Panc1 (cell line): ENCODE measurements around the gene C1QTNF1.

Source experiments
- CTCF ChIP-seq: fragments of 450-650 bp; IDR thresholded peaks from 2 replicates; pipeline ENCODE4 v1.5.1; 2017; ENCODE audit warnings: mild to moderate bottlenecking
- POLR2AphosphoS5 ChIP-seq: IDR thresholded peaks from 2 replicates; pipeline ENCODE4 v1.6.1; 2012; ENCODE audit warnings: mild to moderate bottlenecking, low read depth, low read length, moderate library complexity
- REST ChIP-seq, 2 experiments: IDR thresholded peaks; 2 replicates each; pipeline ENCODE4 v1.6.1; 2011 to 2012; ENCODE audit warnings: low read depth in 2 of 2, control low read depth in 1 of 2, low read length in 1 of 2, mild to moderate bottlenecking in 1 of 2, moderate library complexity in 1 of 2; ENCODE audit not compliant: insufficient read depth in 1 of 2
- TCF7L2 ChIP-seq: IDR thresholded peaks from 2 replicates; pipeline ENCODE4 v1.6.1; 2011; ENCODE audit warnings: mild to moderate bottlenecking, low read depth, low read length, inconsistent platforms

GRCh38 chr17:79012563-79013134 is 11.3 kb upstream of the C1QTNF1 start:
- TF ChIP-seq CTCF: no peak
- TF ChIP-seq POLR2AphosphoS5: no peak
- TF ChIP-seq REST (IDR thresholded peaks at IDR 0.05; ENCODE audit: insufficient read depth in 1 of 2, low read depth in 2 of 2, low read length in 1 of 2): no peak
- TF ChIP-seq TCF7L2: no peak
